Retina (tissue), 1 donor: ENCODE measurements around the gene EFCAB7.
A peak's percentile ranks its signal among the peaks of the same experiment; 100 is the strongest.

Experiments
- DNase-seq: peaks from one replicate; pipeline ENCODE4 v3.0.0-alpha.2; 2016

Gene EFCAB7

GRCh38 chr1:63603810-63604209, 80.5 kb downstream of the EFCAB7 start:
- DNase-seq = no peak

- DNase-seq = no peak
Measured at GRCh38 chr1:63607322-63607721, 84.0 kb downstream of the EFCAB7 start.

GRCh38 chr1:63611231-63611630, 87.9 kb downstream of the EFCAB7 start:
- DNase-seq = no peak

- no peak for DNase-seq
Measured at GRCh38 chr1:63612564-63612963, 89.2 kb downstream of the EFCAB7 start.

- DNase-seq = no peak
Measured at GRCh38 chr1:63612971-63613370, 89.6 kb downstream of the EFCAB7 start.

- peak; percentile 79 for DNase-seq
Measured at GRCh38 chr1:63615768-63616420, 92.6 kb downstream of the EFCAB7 start.

GRCh38 chr1:63617450-63617849, 94.1 kb downstream of the EFCAB7 start:
- no peak for DNase-seq

GRCh38 chr1:63618011-63618410, 94.7 kb downstream of the EFCAB7 start:
- DNase-seq = no peak

- DNase-seq = no peak
Measured at GRCh38 chr1:63619558-63619957, 96.2 kb downstream of the EFCAB7 start.

- DNase-seq = no peak
Measured at GRCh38 chr1:63620671-63621070, 97.3 kb downstream of the EFCAB7 start.

- no peak for DNase-seq
Measured at GRCh38 chr1:63621075-63621474, 97.8 kb downstream of the EFCAB7 start.

- DNase-seq = peak; percentile 22
Measured at GRCh38 chr1:63621698-63622097, 98.4 kb downstream of the EFCAB7 start.
